ENCODE measurements around the gene GPANK1. TPM values are rescaled to one million over a fixed set of nuclear protein-coding genes. Genes with fewer than 3 reads are reported as not detected.

The GPANK1 gene
- total and polyA plus RNA-seq, 9 of the 15 experiments (the other 6 are each of a cell fraction or from before 2014, with no cell fraction given) = 32.2 to 111 (median 46.3) TPM

DNA sequence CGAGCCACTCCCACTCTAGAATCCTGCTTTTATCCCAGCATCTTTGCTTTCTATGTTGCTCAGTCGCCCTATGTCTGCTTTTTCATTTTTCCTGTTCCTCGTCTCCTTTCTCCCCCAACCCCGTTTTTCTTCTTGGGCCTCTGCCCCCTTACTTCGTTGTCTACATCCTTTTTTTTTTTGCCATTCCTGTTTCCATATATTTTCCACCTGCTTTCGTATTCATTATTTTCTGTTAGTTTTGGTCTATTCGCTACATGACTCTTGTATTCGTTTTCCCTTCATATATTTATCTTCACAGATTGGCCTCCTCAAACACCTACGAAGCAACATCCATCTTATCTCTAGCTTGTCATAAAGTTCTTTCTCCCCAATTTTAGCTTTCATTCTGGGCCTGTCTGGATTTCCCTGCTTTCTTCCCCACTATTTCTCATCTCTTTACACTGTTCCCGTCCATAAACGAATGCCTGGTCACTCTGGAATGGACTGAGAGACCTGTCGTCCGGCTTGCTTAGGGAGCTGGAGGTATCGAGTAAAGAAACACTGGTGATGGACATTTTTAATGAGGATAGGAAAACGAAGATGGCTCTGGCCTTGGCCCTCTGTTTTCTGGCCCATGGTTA lies 43.4 kb downstream of the GPANK1 start (continued):
- TF ChIP-seq ZNF408 (CRISPR knock-in tag; IDR thresholded peaks at IDR 0.05; ENCODE audit: low read depth) (no peak), HCFC1 (IDR thresholded peaks at IDR 0.05; ENCODE audit: low read depth, low read length) (no peak), RBM17 (IDR thresholded peaks at IDR 0.05; ENCODE audit: borderline replicate concordance, low read depth, low read length) (no peak), HDGF (IDR thresholded peaks at IDR 0.05) (0 out of 2 replicates have a peak, but pooled peaks have one; percentile 85), SETDB1 (IDR thresholded peaks at IDR 0.05; ENCODE audit: low read length) (no peak), HLTF (IDR thresholded peaks at IDR 0.05) (peak; percentile 84), POLR2G (IDR thresholded peaks at IDR 0.05; ENCODE audit: low read depth, low read length) (no peak), ZC3H8 (IDR thresholded peaks at IDR 0.05) (peak; percentile 66; the same call in 1 of the 2 replicates), TEAD4 (IDR thresholded peaks at IDR 0.05; ENCODE audit: low read length) (no peak), TEAD4 (CRISPR knock-in tag; IDR thresholded peaks at IDR 0.05; ENCODE audit: borderline replicate concordance) (no peak), HNRNPL (IDR thresholded peaks at IDR 0.05; ENCODE audit: low read depth, low read length) (no peak), FOXK2 (conservative IDR thresholded peaks at IDR 0.05 in 1 of 2, IDR thresholded peaks at IDR 0.05 in 1 of 2; ENCODE audit: low read depth in 2 of 2) (peak; percentile 47 to 67; a peak in 2 of 4 replicates), CC2D1A (IDR thresholded peaks at IDR 0.05) (0 out of 2 replicates have a peak, but pooled peaks have one; percentile 54), ERF (CRISPR knock-in tag; IDR thresholded peaks at IDR 0.05) (no peak), CREB1 (IDR thresholded peaks at IDR 0.05) (no peak), CREB1 (CRISPR knock-in tag; IDR thresholded peaks at IDR 0.05) (no peak), TCF7 (IDR thresholded peaks at IDR 0.05; ENCODE audit: borderline replicate concordance) (no peak), DNMT1 (IDR thresholded peaks at IDR 0.05) (no peak), YBX1 (IDR thresholded peaks at IDR 0.05) (no peak; the same call in 1 of the 2 replicates)
- TF ChIP-seq, protein P1, sequence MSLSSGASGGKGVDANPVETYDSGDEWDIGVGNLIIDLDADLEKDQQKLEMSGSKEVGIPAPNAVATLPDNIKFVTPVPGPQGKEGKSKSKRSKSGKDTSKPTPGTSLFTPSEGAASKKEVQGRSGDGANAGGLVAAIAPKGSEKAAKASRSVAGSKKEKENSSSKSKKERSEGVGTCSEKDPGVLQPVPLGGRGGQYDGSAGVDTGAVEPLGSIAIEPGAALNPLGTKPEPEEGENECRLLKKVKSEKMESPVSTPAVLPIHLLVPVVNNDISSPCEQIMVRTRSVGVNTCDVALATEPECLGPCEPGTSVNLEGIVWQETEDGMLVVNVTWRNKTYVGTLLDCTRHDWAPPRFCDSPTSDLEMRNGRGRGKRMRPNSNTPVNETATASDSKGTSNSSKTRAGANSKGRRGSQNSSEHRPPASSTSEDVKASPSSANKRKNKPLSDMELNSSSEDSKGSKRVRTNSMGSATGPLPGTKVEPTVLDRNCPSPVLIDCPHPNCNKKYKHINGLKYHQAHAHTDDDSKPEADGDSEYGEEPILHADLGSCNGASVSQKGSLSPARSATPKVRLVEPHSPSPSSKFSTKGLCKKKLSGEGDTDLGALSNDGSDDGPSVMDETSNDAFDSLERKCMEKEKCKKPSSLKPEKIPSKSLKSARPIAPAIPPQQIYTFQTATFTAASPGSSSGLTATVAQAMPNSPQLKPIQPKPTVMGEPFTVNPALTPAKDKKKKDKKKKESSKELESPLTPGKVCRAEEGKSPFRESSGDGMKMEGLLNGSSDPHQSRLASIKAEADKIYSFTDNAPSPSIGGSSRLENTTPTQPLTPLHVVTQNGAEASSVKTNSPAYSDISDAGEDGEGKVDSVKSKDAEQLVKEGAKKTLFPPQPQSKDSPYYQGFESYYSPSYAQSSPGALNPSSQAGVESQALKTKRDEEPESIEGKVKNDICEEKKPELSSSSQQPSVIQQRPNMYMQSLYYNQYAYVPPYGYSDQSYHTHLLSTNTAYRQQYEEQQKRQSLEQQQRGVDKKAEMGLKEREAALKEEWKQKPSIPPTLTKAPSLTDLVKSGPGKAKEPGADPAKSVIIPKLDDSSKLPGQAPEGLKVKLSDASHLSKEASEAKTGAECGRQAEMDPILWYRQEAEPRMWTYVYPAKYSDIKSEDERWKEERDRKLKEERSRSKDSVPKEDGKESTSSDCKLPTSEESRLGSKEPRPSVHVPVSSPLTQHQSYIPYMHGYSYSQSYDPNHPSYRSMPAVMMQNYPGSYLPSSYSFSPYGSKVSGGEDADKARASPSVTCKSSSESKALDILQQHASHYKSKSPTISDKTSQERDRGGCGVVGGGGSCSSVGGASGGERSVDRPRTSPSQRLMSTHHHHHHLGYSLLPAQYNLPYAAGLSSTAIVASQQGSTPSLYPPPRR (CRISPR knock-in tag; IDR thresholded peaks at IDR 0.05; ENCODE audit: borderline replicate concordance) = 0 out of 2 replicates have a peak, but pooled peaks have one; percentile 56
- TF ChIP-seq, protein P2, sequence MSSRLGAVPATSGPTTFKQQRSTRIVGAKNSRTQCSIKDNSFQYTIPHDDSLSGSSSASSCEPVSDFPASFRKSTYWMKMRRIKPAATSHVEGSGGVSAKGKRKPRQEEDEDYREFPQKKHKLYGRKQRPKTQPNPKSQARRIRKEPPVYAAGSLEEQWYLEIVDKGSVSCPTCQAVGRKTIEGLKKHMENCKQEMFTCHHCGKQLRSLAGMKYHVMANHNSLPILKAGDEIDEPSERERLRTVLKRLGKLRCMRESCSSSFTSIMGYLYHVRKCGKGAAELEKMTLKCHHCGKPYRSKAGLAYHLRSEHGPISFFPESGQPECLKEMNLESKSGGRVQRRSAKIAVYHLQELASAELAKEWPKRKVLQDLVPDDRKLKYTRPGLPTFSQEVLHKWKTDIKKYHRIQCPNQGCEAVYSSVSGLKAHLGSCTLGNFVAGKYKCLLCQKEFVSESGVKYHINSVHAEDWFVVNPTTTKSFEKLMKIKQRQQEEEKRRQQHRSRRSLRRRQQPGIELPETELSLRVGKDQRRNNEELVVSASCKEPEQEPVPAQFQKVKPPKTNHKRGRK (tag; IDR thresholded peaks at IDR 0.05) = peak; percentile 94
- TF ChIP-seq, protein P3, sequence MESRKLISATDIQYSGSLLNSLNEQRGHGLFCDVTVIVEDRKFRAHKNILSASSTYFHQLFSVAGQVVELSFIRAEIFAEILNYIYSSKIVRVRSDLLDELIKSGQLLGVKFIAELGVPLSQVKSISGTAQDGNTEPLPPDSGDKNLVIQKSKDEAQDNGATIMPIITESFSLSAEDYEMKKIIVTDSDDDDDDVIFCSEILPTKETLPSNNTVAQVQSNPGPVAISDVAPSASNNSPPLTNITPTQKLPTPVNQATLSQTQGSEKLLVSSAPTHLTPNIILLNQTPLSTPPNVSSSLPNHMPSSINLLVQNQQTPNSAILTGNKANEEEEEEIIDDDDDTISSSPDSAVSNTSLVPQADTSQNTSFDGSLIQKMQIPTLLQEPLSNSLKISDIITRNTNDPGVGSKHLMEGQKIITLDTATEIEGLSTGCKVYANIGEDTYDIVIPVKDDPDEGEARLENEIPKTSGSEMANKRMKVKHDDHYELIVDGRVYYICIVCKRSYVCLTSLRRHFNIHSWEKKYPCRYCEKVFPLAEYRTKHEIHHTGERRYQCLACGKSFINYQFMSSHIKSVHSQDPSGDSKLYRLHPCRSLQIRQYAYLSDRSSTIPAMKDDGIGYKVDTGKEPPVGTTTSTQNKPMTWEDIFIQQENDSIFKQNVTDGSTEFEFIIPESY (CRISPR knock-in tag; IDR thresholded peaks at IDR 0.05) = 0 out of 2 replicates have a peak, but pooled peaks have one; percentile 10
